Vagina (tissue), 2 donors: ENCODE data around the gene LRRC8C.

Experiments
- CTCF ChIP-seq, 3 experiments: fragments of 450-650 bp in 2 of 3; fragments of 200-600 bp in 1 of 3; sonication (generic) in 1 of 3; IDR thresholded peaks; one replicate each; pipeline ENCODE4 v1.5.1; 2017 to 2019; ENCODE audit warnings: antibody characterized with exemption in 3 of 3, mild to moderate bottlenecking in 2 of 3, moderate library complexity in 2 of 3
- POLR2A ChIP-seq, 2 donors: fragments of 450-650 bp; IDR thresholded peaks; one replicate each; pipeline ENCODE4 v1.6.1; 2017; ENCODE audit warnings: antibody characterized with exemption in 2 of 2, mild to moderate bottlenecking in 2 of 2, moderate library complexity in 2 of 2
- POLR2AphosphoS5 ChIP-seq, 2 donors: sonication (generic); formaldehyde crosslinking; IDR thresholded peaks; one replicate each; pipeline ENCODE4 v1.9.0; 2017; ENCODE audit warnings: antibody characterized with exemption in 2 of 2, mild to moderate bottlenecking in 2 of 2, low read depth in 1 of 2; ENCODE audit not compliant: insufficient read depth in 1 of 2

DNA sequence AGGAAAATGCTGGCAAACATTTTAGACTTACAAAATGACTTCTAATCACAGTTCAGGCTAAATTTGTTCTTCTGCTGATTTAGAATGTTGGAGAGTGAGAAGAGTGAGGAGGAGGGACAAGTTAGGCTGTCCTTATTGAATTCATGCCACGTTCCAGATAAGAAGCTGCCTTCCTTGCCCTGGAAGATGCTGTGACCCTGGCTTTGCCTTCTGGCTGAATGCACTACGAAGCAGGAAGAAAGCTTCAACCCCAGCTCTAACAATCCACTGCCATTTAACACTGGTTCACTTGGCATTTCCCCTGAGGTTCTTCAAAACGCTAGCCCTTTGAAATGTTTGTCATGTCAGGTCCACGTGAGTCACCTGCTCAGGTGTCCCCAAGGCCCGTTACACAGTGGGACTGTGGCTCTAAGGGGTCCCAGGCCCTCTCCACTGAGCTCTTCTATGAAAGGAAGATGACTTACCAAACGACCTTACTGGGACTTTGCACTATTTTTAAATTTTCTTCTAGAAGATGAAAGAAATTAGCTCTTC lies 30.0 kb upstream of the LRRC8C start:
- TF ChIP-seq POLR2A (IDR thresholded peaks at IDR 0.05) (no peak), CTCF (IDR thresholded peaks at IDR 0.05) (no peak), POLR2AphosphoS5 (IDR thresholded peaks at IDR 0.05; ENCODE audit: insufficient read depth in 1 of 2, low read depth in 1 of 2) (no peak)
